GM19438 (cell line): Measurements from ENCODE around the gene RAB6A.

ENCODE experiments used
- ATAC-seq: cut with Tn5 transposase; IDR thresholded peaks from one replicate; pipeline ENCODE4 v1.9.1; 2021; ENCODE audit warnings: low read depth; ENCODE audit not compliant: unreplicated experiment

The RAB6A gene

DNA sequence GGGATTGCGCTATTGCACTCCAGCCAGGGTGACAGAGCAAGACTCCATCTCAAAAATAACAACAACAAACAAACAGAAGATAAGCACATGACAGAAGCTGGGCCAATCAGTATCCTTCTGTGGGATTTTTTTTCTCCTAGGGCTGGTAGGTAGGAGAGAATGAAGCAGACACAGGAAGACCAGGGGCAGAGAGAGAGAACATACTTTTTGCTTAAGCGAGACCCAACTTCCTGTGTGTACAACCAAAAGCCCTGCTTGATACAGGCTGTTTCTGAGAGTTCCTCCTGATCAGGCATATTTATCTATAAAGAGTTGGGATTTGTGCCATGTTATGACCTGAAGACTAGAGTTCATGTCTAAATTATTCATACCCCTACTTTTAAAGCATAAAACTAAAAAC, 126.9 kb downstream of the RAB6A start:
- no peak for ATAC-seq

DNA sequence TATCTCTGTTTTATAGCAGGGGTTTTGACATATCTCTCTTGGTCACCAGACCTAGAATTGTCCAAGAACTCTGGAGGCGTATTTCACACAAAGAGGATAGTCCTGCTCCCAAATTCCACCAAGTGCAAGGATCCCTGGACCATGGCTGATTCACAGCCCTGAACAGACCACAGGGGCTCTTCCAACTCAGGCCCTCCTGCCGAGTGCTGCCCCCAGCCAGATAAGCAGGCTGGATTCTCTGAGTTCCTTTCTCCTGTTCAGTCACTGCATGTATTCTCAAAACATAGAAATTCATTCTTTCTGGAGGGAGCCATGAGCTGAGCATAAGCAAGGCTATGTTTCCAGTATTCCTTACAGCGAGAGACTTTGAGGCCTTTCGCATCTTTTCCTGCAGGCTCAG, 127.9 kb downstream of the RAB6A start:
- ATAC-seq, result no peak

DNA sequence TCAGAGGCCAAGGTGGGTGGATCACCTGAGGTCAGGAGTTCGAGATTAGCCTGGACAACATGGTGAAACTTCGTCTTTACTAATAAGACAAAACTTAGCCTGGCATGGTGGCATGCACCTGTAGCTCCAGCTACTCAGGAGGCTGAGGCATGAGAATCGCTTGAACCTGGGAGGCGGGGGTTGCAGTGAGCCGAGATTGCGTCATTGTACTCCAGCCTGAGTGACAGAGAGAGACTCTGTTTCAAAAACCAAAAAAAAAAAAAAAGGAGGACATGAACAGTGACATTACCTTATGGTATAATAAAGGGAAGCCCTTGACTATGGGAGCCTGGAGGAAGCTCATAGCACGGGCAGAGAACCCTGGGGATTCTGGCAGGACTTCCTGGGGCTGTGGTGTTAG, 131.0 kb downstream of the RAB6A start:
- ATAC-seq, result no peak

DNA sequence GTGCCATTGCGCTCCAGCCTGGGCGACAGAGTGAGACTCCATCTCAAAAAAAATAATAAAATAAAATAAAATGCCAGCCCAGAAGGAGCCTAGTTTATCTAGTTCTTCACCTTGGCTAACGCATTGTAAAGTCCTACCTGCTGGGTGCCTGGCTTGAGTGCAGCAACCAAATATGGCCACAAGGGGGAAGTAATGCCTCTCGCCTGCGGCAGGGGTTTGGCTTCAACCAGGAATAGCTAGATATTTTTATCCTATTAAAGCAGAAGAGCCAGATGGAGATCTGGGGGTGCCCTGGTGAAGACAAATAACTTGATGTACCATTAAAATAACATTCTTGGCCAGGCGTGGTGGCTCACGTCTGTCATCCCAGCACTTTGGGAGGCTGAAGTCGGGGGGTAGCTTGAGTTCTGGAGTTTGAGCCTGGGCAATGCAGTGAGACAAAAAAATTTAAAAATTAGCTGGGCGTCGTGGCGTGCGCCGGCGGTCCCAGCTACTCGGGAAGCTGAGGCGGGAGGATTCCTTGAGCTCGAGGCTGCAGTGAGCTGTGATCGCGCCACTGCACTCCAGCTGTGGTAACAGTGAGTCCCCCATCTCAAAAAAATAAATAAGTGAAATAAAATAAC, 135.1 kb downstream of the RAB6A start:
- no peak for ATAC-seq
